Mucosa of rectum (tissue), 2 donors: ENCODE data around the gene CEACAM4.
A peak's percentile ranks its signal among the peaks of the same experiment; 100 is the strongest.
"Not testable (repeated sequence)": the region's sequence is repeated elsewhere in the genome, so short reads cannot be mapped to it uniquely, and the experiment has no call there.

Experiments used
- H3K27ac ChIP-seq, 2 donors: one replicate each; pipeline ENCODE4 v1.7.0; 2013; ENCODE audit warnings: inconsistent platforms in 2 of 2, low read depth in 2 of 2, low read length in 2 of 2
- H3K27me3 ChIP-seq, 2 donors: one replicate each; pipeline ENCODE4 v1.7.0; 2013; ENCODE audit warnings: low read length in 2 of 2; ENCODE audit not compliant: control insufficient read depth in 2 of 2, insufficient read depth in 2 of 2
- H3K36me3 ChIP-seq, 2 donors: one replicate each; pipeline ENCODE4 v1.7.0; 2013; ENCODE audit warnings: low read length in 2 of 2; ENCODE audit not compliant: control insufficient read depth in 2 of 2, insufficient read depth in 2 of 2
- H3K4me1 ChIP-seq, 2 donors: one replicate each; pipeline ENCODE4 v1.7.0; 2013; ENCODE audit warnings: low read length in 2 of 2, mild to moderate bottlenecking in 1 of 2; ENCODE audit not compliant: control insufficient read depth in 2 of 2, insufficient read depth in 2 of 2
- H3K4me3 ChIP-seq, 2 donors: one replicate each; pipeline ENCODE4 v1.7.0; 2013; ENCODE audit warnings: low read length in 2 of 2
- H3K9ac ChIP-seq, 2 donors: one replicate each; pipeline ENCODE4 v1.7.0; 2013; ENCODE audit warnings: low read length in 2 of 2, low read depth in 1 of 2, mild to moderate bottlenecking in 1 of 2
- H3K9me3 ChIP-seq, 2 donors: one replicate each; pipeline ENCODE4 v1.7.0; 2013; ENCODE audit warnings: low read length in 2 of 2; ENCODE audit not compliant: control insufficient read depth in 2 of 2
- donor health status: healthy.
- donor health status: Normal muscosa, but diverticular disease.

CEACAM4 gene

GRCh38 chr19:41626877-41627276 lies at the start of gene CEACAM4:
CEACAM4 (minus strand) TSS chr19:41627074; CDS start chr19:41626963, 111 bp downstream.
- Histone ChIP-seq H3K27ac (no peak within 1 kb of the TSS), H3K4me3 (peak within 1 kb of the TSS in 1 of 2 donors; percentile 28), H3K9ac (no peak within 1 kb of the TSS)

GRCh38 chr19:41671486-41671885 lies 44.6 kb upstream of the CEACAM4 start:
- Histone ChIP-seq H3K4me3 (no peak overlapping the region), H3K27ac (peak overlapping the region; percentile 77 to 89), H3K4me1 (peaks cover 13 to 35% of the 10 kb centered on the region in 2 donors), H3K27me3 (peaks cover 3 to 9% of the 10 kb centered on the region in 2 donors), H3K9me3 (peaks cover 0 to 3% of the 10 kb centered on the region in 2 donors), H3K36me3 (peaks cover 0 to 2% of the 10 kb centered on the region in 2 donors), H3K9ac (peak overlapping the region in 1 of 2 donors; percentile 47)

More at GRCh38 chr19:41626877-41627276, at the start of gene CEACAM4:
- no peaks in the 10 kb centered on the region for H3K4me1 ChIP-seq
- H3K27me3 ChIP-seq = peaks cover 3 to 11% of the 10 kb centered on the region in 2 donors
- no peaks in the 10 kb centered on the region for H3K9me3 ChIP-seq
- H3K36me3 ChIP-seq = no peaks in the 10 kb centered on the region

GRCh38 chr19:41670755-41671154 lies 43.9 kb upstream of the CEACAM4 start:
- H3K27me3 ChIP-seq = peaks cover 3 to 9% of the 10 kb centered on the region in 2 donors
- H3K9ac ChIP-seq = peak overlapping the region in 1 of 2 donors; percentile 47
- peaks cover 5 to 8% of the 10 kb centered on the region in 2 donors for H3K9me3 ChIP-seq
- H3K4me3 ChIP-seq = no peak overlapping the region
- H3K27ac ChIP-seq = peak overlapping the region; percentile 77 to 89
- H3K36me3 ChIP-seq = no peaks in the 10 kb centered on the region
- peaks cover 13 to 30% of the 10 kb centered on the region in 2 donors for H3K4me1 ChIP-seq

- peaks cover 0 to 5% of the 10 kb centered on the region in 2 donors for H3K27me3 ChIP-seq
- no peaks in the 10 kb centered on the region for H3K36me3 ChIP-seq
- H3K27ac ChIP-seq = peak overlapping the region; percentile 75 to 79
- H3K9me3 ChIP-seq = peaks cover 5 to 8% of the 10 kb centered on the region in 2 donors
- H3K9ac ChIP-seq = no peak overlapping the region
- peaks cover 13 to 30% of the 10 kb centered on the region in 2 donors for H3K4me1 ChIP-seq
- H3K4me3 ChIP-seq = no peak overlapping the region
These were observed 41.4 kb upstream of the CEACAM4 start for GRCh38 chr19:41668315-41668714.

- H3K4me3 ChIP-seq = no peak overlapping the region
These were observed 39.2 kb upstream of the CEACAM4 start for GRCh38 chr19:41666075-41666474.

GRCh38 chr19:41657157-41657556 lies 30.3 kb upstream of the CEACAM4 start:
- Histone ChIP-seq H3K27me3 (peaks cover 0 to 2% of the 10 kb centered on the region in 2 donors), H3K9me3 (no peaks in the 10 kb centered on the region), H3K4me3 (no peak overlapping the region)

More at GRCh38 chr19:41666075-41666474, 39.2 kb upstream of the CEACAM4 start:
- Histone ChIP-seq H3K27me3 (no peaks in the 10 kb centered on the region), H3K36me3 (no peaks in the 10 kb centered on the region), H3K27ac (no peak overlapping the region), H3K9ac (no peak overlapping the region), H3K4me1 (peaks cover 10 to 22% of the 10 kb centered on the region in 2 donors), H3K9me3 (peaks cover 5 to 8% of the 10 kb centered on the region in 2 donors)

GRCh38 chr19:41656756-41657155 lies 29.9 kb upstream of the CEACAM4 start:
- not testable (repeated sequence) for H3K4me1 ChIP-seq, H3K4me3 ChIP-seq, H3K27ac ChIP-seq, H3K9ac ChIP-seq, H3K9me3 ChIP-seq, H3K27me3 ChIP-seq, H3K36me3 ChIP-seq

More at GRCh38 chr19:41657157-41657556, 30.3 kb upstream of the CEACAM4 start:
- H3K36me3 ChIP-seq = no peaks in the 10 kb centered on the region
- no peak overlapping the region for H3K27ac ChIP-seq
- H3K9ac ChIP-seq = no peak overlapping the region
- no peaks in the 10 kb centered on the region for H3K4me1 ChIP-seq

- peaks cover 13 to 29% of the 10 kb centered on the region in 2 donors for H3K4me1 ChIP-seq
- no peaks in the 10 kb centered on the region for H3K9me3 ChIP-seq
- no peak overlapping the region for H3K9ac ChIP-seq
- H3K27ac ChIP-seq = no peak overlapping the region
- H3K36me3 ChIP-seq = no peaks in the 10 kb centered on the region
- H3K4me3 ChIP-seq = no peak overlapping the region
- peaks cover 0 to 7% of the 10 kb centered on the region in 2 donors for H3K27me3 ChIP-seq
These were observed 25.4 kb upstream of the CEACAM4 start for GRCh38 chr19:41652250-41652649.

- Histone ChIP-seq H3K9me3 (no peaks in the 10 kb centered on the region), H3K9ac (no peak overlapping the region), H3K36me3 (no peaks in the 10 kb centered on the region), H3K27me3 (peaks cover 0 to 5% of the 10 kb centered on the region in 2 donors), H3K27ac (peak overlapping the region; percentile 76 to 82), H3K4me1 (peaks cover 13 to 29% of the 10 kb centered on the region in 2 donors), H3K4me3 (peak overlapping the region in 1 of 2 donors; percentile 10)
These were observed 23.0 kb upstream of the CEACAM4 start for GRCh38 chr19:41649827-41650226.

GRCh38 chr19:41646589-41647204 lies 19.8 kb upstream of the CEACAM4 start:
- H3K27me3 ChIP-seq = peaks cover 0 to 2% of the 10 kb centered on the region in 2 donors
- H3K27ac ChIP-seq = no peak overlapping the region
- no peak overlapping the region for H3K9ac ChIP-seq
- no peak overlapping the region for H3K4me3 ChIP-seq
- no peaks in the 10 kb centered on the region for H3K36me3 ChIP-seq
- H3K4me1 ChIP-seq = peaks cover 13 to 29% of the 10 kb centered on the region in 2 donors
- H3K9me3 ChIP-seq = no peaks in the 10 kb centered on the region
